SK-N-SH (cell line): Measurements from ENCODE around the gene HDAC4.

Experiments used
- CTCF ChIP-seq: fragments of 200-600 bp; sonication (generic); IDR thresholded peaks from 2 replicates; pipeline ENCODE4 v1.6.1; 2017; ENCODE audit warnings: antibody characterized with exemption, mild to moderate bottlenecking, moderate library complexity
- EP300 ChIP-seq, 2 experiments: IDR thresholded peaks; 2 replicates each; pipeline versions ENCODE4 v1.4.0 to v1.6.1; 2012; ENCODE audit warnings: borderline replicate concordance in 1 of 2, low read depth in 1 of 2, low read length in 1 of 2
- EZH2phosphoT487 ChIP-seq: fragments of 200-600 bp; sonication (generic); IDR thresholded peaks from 2 replicates; pipeline ENCODE4 v1.6.1; 2017; ENCODE audit warnings: low read depth, mixed run types, mild to moderate bottlenecking, antibody characterized with exemption, moderate library complexity, borderline replicate concordance
- FOXM1 ChIP-seq: IDR thresholded peaks from 2 replicates; pipeline ENCODE4 v1.4.0; 2012; ENCODE audit warnings: low read depth, mild to moderate bottlenecking
- PBX3 ChIP-seq: IDR thresholded peaks from 2 replicates; pipeline ENCODE4; 2012
- POLR2AphosphoS5 ChIP-seq: IDR thresholded peaks from 2 replicates; pipeline ENCODE4 v1.6.1; 2012; ENCODE audit warnings: low read depth, low read length
- RAD21 ChIP-seq: IDR thresholded peaks from 2 replicates; pipeline ENCODE4 v1.6.1; 2012; ENCODE audit warnings: mild to moderate bottlenecking, low read length
- RCOR1 ChIP-seq: fragments of 150-350 bp; IDR thresholded peaks from 2 replicates; pipeline ENCODE4 v1.6.1; 2017; ENCODE audit warnings: antibody characterized with exemption, low read length
- SMC3 ChIP-seq: IDR thresholded peaks from 2 replicates; pipeline ENCODE4 v1.6.1; 2012; ENCODE audit warnings: low read depth, low read length, improper control_type of control experiment
- TCF12 ChIP-seq: IDR thresholded peaks from 2 replicates; pipeline ENCODE4 v1.4.0; 2012
- USF2 ChIP-seq: fragments of 150-350 bp; IDR thresholded peaks from 2 replicates; pipeline ENCODE4 v1.6.1; 2017; ENCODE audit warnings: antibody characterized with exemption, low read length, low read depth, borderline replicate concordance

GRCh38 chr2:239368906-239369552, 31.8 kb downstream of the HDAC4 start:
- TF ChIP-seq EZH2phosphoT487 (no peak), SMC3 (no peak), CTCF (no peak), TCF12 (no peak), RAD21 (no peak), EP300 (IDR thresholded peaks at IDR 0.05; ENCODE audit: borderline replicate concordance in 1 of 2, low read depth in 1 of 2, low read length in 1 of 2) (no peak), PBX3 (no peak), POLR2AphosphoS5 (no peak), RCOR1 (no peak), USF2 (no peak), FOXM1 (no peak)
